ENCODE results near the gene MED12L.

Gene MED12L

GRCh38 chr3:151285940-151286339 lies 200.5 kb downstream of the MED12L start:
- DNase-seq (ENCODE audit: extremely low spot score), result no peak
- CTCF ChIA-PET, result interaction anchor here (1.0 to 5.7 kb wide), 7 partner anchors 11 to 633 kb away, joined by 3 to 33 read pairs (median 6); no protein-coding TSS in a partner anchor
- TF ChIP-seq, protein P1, sequence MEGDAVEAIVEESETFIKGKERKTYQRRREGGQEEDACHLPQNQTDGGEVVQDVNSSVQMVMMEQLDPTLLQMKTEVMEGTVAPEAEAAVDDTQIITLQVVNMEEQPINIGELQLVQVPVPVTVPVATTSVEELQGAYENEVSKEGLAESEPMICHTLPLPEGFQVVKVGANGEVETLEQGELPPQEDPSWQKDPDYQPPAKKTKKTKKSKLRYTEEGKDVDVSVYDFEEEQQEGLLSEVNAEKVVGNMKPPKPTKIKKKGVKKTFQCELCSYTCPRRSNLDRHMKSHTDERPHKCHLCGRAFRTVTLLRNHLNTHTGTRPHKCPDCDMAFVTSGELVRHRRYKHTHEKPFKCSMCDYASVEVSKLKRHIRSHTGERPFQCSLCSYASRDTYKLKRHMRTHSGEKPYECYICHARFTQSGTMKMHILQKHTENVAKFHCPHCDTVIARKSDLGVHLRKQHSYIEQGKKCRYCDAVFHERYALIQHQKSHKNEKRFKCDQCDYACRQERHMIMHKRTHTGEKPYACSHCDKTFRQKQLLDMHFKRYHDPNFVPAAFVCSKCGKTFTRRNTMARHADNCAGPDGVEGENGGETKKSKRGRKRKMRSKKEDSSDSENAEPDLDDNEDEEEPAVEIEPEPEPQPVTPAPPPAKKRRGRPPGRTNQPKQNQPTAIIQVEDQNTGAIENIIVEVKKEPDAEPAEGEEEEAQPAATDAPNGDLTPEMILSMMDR (IDR thresholded peaks at IDR 0.05; ENCODE audit: control extremely low read depth, extremely low read depth, low read depth, missing control alignments), result no peak
- POLR2A ChIA-PET, result no interaction called here

GRCh38 chr3:151289445-151289844 lies 204.0 kb downstream of the MED12L start:
- DNase-seq (ENCODE audit: extremely low spot score), result no peak
- CTCF ChIA-PET, result interaction anchor here (1.2 to 5.7 kb wide), 7 partner anchors 10 to 549 kb away, joined by 3 to 33 read pairs (median 4); no protein-coding TSS in a partner anchor
- TF ChIP-seq, protein P1 (IDR thresholded peaks at IDR 0.05; ENCODE audit: control extremely low read depth, extremely low read depth, low read depth, missing control alignments), result no peak
- POLR2A ChIA-PET, result no interaction called here

- TF ChIP-seq, protein P1 (IDR thresholded peaks at IDR 0.05; ENCODE audit: control extremely low read depth, extremely low read depth, low read depth, missing control alignments), result peak; percentile 27
- POLR2A ChIA-PET, result no interaction called here
- peak; percentile 13 for DNase-seq (ENCODE audit: extremely low spot score)
- CTCF ChIA-PET, result no interaction called here
Observed at GRCh38 chr3:151290673-151291072, 205.2 kb downstream of the MED12L start.

GRCh38 chr3:151293127-151293526 lies 207.7 kb downstream of the MED12L start:
- TF ChIP-seq, protein P1 (IDR thresholded peaks at IDR 0.05; ENCODE audit: control extremely low read depth, extremely low read depth, low read depth, missing control alignments), result no peak
- CTCF ChIA-PET, result interaction anchor here (0.8 to 2.0 kb wide), 4 partner anchors 15 to 125 kb away, joined by 3 to 11 read pairs (median 5); partner anchors contain the start of gene P2RY14
- POLR2A ChIA-PET, result no interaction called here
- DNase-seq (ENCODE audit: extremely low spot score), result no peak

DNA sequence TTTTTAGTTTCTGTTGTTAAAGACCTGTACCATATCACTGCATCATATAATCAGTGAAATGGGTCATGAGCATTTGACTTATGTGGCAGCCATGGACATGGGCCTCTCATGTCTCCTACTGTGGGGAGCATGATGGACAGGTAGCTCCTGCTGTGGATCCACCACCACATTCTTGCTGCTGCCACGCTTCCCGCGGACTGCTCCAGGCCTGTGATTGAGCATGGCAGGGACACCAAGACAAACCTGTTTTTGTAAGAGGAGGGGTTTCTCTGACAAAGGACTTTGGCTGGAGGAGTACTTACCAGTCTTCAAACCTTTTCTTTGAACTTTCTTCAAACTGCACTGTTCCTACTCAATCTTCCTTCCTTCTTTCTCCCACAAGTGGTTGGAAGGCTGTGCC lies 210.8 kb downstream of the MED12L start:
- POLR2A ChIA-PET, result no interaction called here
- no peak for DNase-seq (ENCODE audit: extremely low spot score)
- TF ChIP-seq, protein P1 (IDR thresholded peaks at IDR 0.05; ENCODE audit: control extremely low read depth, extremely low read depth, low read depth, missing control alignments), result no peak
- CTCF ChIA-PET, result no interaction called here

- CTCF ChIA-PET, result no interaction called here
- TF ChIP-seq, protein P1 (IDR thresholded peaks at IDR 0.05; ENCODE audit: control extremely low read depth, extremely low read depth, low read depth, missing control alignments), result no peak
- POLR2A ChIA-PET, result no interaction called here
- DNase-seq (ENCODE audit: extremely low spot score), result no peak
Observed at GRCh38 chr3:151297429-151297828, 212.0 kb downstream of the MED12L start.

Measured in GM10248 (cell line).